H9 (cell line): ENCODE results near the gene SLC23A2. TPM values are rescaled to one million over a fixed set of nuclear protein-coding genes. Genes with fewer than 3 reads are reported as not detected.
A peak's percentile ranks its signal among the peaks of the same experiment; 100 is the strongest.

Experiments used
- DNase-seq: peaks from one replicate; pipeline ENCODE4 v3.0.0-alpha.2; 2017
- H2AFZ ChIP-seq: one replicate; pipeline ENCODE4 v1.6.1; 2013; ENCODE audit warnings: mild to moderate bottlenecking, low read length, control low read depth, moderate library complexity
- H2AK5ac ChIP-seq: 2 replicates; pipeline ENCODE4 v1.6.1; 2013; ENCODE audit warnings: low read length, control low read depth, mixed read lengths; ENCODE audit not compliant: insufficient read length
- H2BK120ac ChIP-seq: one replicate; pipeline ENCODE4 v1.6.1; 2013; ENCODE audit warnings: low read depth, mild to moderate bottlenecking, low read length, control low read depth, inconsistent platforms; ENCODE audit not compliant: poor library complexity, severe bottlenecking
- H2BK12ac ChIP-seq: 2 replicates; pipeline ENCODE4 v1.6.1; 2013; ENCODE audit warnings: low read length, control low read depth, mixed read lengths, low read depth; ENCODE audit not compliant: insufficient read length
- H2BK15ac ChIP-seq: 2 replicates; pipeline ENCODE4 v1.6.1; 2013; ENCODE audit warnings: low read depth, low read length, control low read depth
- H2BK20ac ChIP-seq: one replicate; pipeline ENCODE4 v1.6.1; 2013; ENCODE audit warnings: low read depth, mild to moderate bottlenecking, low read length, control low read depth, inconsistent platforms; ENCODE audit not compliant: poor library complexity, severe bottlenecking
- H2BK5ac ChIP-seq: 2 replicates; pipeline ENCODE4 v1.6.1; 2013; ENCODE audit warnings: low read length, control low read depth, mixed read lengths; ENCODE audit not compliant: insufficient read length
- H3K14ac ChIP-seq: 2 replicates; pipeline ENCODE4 v1.6.1; 2013; ENCODE audit warnings: low read length, control low read depth; ENCODE audit not compliant: insufficient read depth
- H3K18ac ChIP-seq: 2 replicates; pipeline ENCODE4 v1.6.1; 2013; ENCODE audit warnings: low read depth, mild to moderate bottlenecking, mixed read lengths, low read length, control low read depth; ENCODE audit not compliant: insufficient read length
- H3K23ac ChIP-seq: 2 replicates; pipeline ENCODE4 v1.6.1; 2013; ENCODE audit warnings: low read length, control low read depth, mixed read lengths, low read depth; ENCODE audit not compliant: insufficient read length
- H3K23me2 ChIP-seq: 2 replicates; pipeline ENCODE4 v1.6.1; 2013; ENCODE audit warnings: low read depth, mild to moderate bottlenecking, mixed read lengths, low read length, control low read depth; ENCODE audit not compliant: insufficient read length, poor library complexity, severe bottlenecking
- H3K27ac ChIP-seq: 2 replicates; pipeline ENCODE4 v1.5.1; 2013; ENCODE audit warnings: low read length, control low read depth, mixed read lengths, low read depth; ENCODE audit not compliant: insufficient read length
- H3K27me3 ChIP-seq: 2 replicates; pipeline ENCODE4 v1.6.1; 2013; ENCODE audit warnings: low read length, control low read depth, inconsistent platforms; ENCODE audit not compliant: insufficient read depth
- H3K4ac ChIP-seq: 2 replicates; pipeline ENCODE4 v1.6.1; 2013; ENCODE audit warnings: low read depth, mild to moderate bottlenecking, control low read depth, inconsistent platforms, low read length, moderate library complexity
- H3K4me1 ChIP-seq: 2 replicates; pipeline ENCODE4 v1.6.1; 2013; ENCODE audit warnings: low read length, control low read depth, inconsistent platforms; ENCODE audit not compliant: insufficient read depth
- H3K4me2 ChIP-seq: 2 replicates; pipeline ENCODE4 v1.6.1; 2013; ENCODE audit warnings: low read length, control low read depth, mixed read lengths; ENCODE audit not compliant: insufficient read length, insufficient read depth
- H3K56ac ChIP-seq: 2 replicates; pipeline ENCODE4 v1.6.1; 2013; ENCODE audit warnings: low read depth, mild to moderate bottlenecking, mixed read lengths, low read length, control low read depth; ENCODE audit not compliant: insufficient read length
- H3K79me1 ChIP-seq: 2 replicates; pipeline ENCODE4 v1.6.1; 2013; ENCODE audit warnings: low read depth, mild to moderate bottlenecking, moderate library complexity, low read length, control low read depth, inconsistent platforms; ENCODE audit not compliant: insufficient read depth, poor library complexity, severe bottlenecking
- H3K79me2 ChIP-seq: 2 replicates; pipeline ENCODE4 v1.6.1; 2013; ENCODE audit warnings: low read length, control low read depth, inconsistent platforms; ENCODE audit not compliant: insufficient read depth
- H3K9ac ChIP-seq: 2 replicates; pipeline ENCODE4 v1.6.1; 2013; ENCODE audit warnings: low read length, control low read depth, mixed read lengths; ENCODE audit not compliant: insufficient read length; ENCODE audit errors: extremely low read depth
- H3K9me3 ChIP-seq: one replicate; pipeline ENCODE4 v1.6.1; 2013; ENCODE audit warnings: low read depth, low read length, inconsistent platforms; ENCODE audit not compliant: control insufficient read depth
- H3T11ph ChIP-seq: one replicate; pipeline ENCODE4 v1.6.1; 2013; ENCODE audit warnings: mild to moderate bottlenecking, low read length, control low read depth, inconsistent platforms
- H4K20me1 ChIP-seq: one replicate; pipeline ENCODE4 v1.6.1; 2013; ENCODE audit not compliant: control insufficient read depth, insufficient read length, insufficient read depth
- H4K5ac ChIP-seq: 2 replicates; pipeline ENCODE4 v1.6.1; 2013; ENCODE audit warnings: low read depth, mild to moderate bottlenecking, mixed read lengths, low read length, control low read depth; ENCODE audit not compliant: insufficient read length
- H4K8ac ChIP-seq: replicated peaks from 2 replicates; pipeline ENCODE4 v1.6.1; 2013; ENCODE audit warnings: low read length, control low read depth, mixed read lengths, low read depth; ENCODE audit not compliant: insufficient read length
- H4K91ac ChIP-seq: 2 replicates; pipeline ENCODE4 v1.6.1; 2013; ENCODE audit warnings: low read depth, mild to moderate bottlenecking, moderate library complexity, mixed read lengths, low read length, control low read depth; ENCODE audit not compliant: insufficient read length
- H3K27ac Mint-ChIP-seq, 3 experiments: 2 replicates in 2 of 3; 3 replicates in 1 of 3; pipeline ENCODE4 v1.8.0; 2020 to 2021; ENCODE audit warnings: mixed read lengths in 3 of 3, mild to moderate bottlenecking in 1 of 3, moderate library complexity in 1 of 3
- H3K27me3 Mint-ChIP-seq: 2 replicates; pipeline ENCODE4 v1.8.0; 2021; ENCODE audit warnings: low read depth, mild to moderate bottlenecking, moderate library complexity, mixed read lengths
- H3K36me3 Mint-ChIP-seq, 3 experiments: 2 replicates in 2 of 3; 3 replicates in 1 of 3; pipeline ENCODE4 v1.8.0; 2020 to 2021; ENCODE audit warnings: low read depth in 3 of 3, mixed read lengths in 3 of 3; ENCODE audit not compliant: insufficient read depth in 1 of 3
- H3K4me1 Mint-ChIP-seq, 2 experiments: 2 replicates each; pipeline ENCODE4 v1.8.0; 2020; ENCODE audit warnings: mixed read lengths in 2 of 2
- H3K4me3 Mint-ChIP-seq, 2 experiments: 2 replicates in 1 of 2; 3 replicates in 1 of 2; pipeline ENCODE4 v1.8.0; 2020 to 2021; ENCODE audit warnings: mild to moderate bottlenecking in 2 of 2, mixed read lengths in 2 of 2, moderate library complexity in 1 of 2
- H3K9me3 Mint-ChIP-seq, 2 experiments: 2 replicates in 1 of 2; 3 replicates in 1 of 2; pipeline ENCODE4 v1.8.0; 2020; ENCODE audit warnings: mild to moderate bottlenecking in 2 of 2, mixed read lengths in 2 of 2, moderate library complexity in 1 of 2
- CTCF ChIP-seq: fragments of 200-600 bp; sonication (generic); conservative IDR thresholded peaks from 3 replicates; pipeline ENCODE4 v1.8.0; 2021; ENCODE audit warnings: antibody characterized with exemption, mild to moderate bottlenecking
- WGBS: extraction: QIAGEN DNeasy Blood & Tissue Kit; methylation state at CpG from one replicate; pipeline ENCODE4 v1.1.7; 2013; ENCODE audit warnings: missing lambda C conversion rate, low lambda C conversion rate, mixed read lengths; ENCODE audit not compliant: insufficient read length; ENCODE audit errors: extremely low coverage; 5-methylcytosine and 5-hydroxymethylcytosine counted together
- total RNA-seq: library from RNA; stranded (reverse); gene quantifications from 2 replicates; pipeline ENCODE4 v1.2.1, GENCODE V29; 2021

SLC23A2 gene
- total RNA-seq, 1 experiment from 2014 or later = 16.5 TPM

- H3K4me2 ChIP-seq = no peak overlapping the region
- H3K23me2 ChIP-seq = no peaks in the 10 kb centered on the region
- no CpG with 5 or more reads among the region's 5 CpGs for WGBS
- no peak overlapping the region for H2BK5ac ChIP-seq
- Mint-ChIP-seq H3K36me3 (no peaks in the 10 kb centered on the region; a peak in 2 of 7 replicates), H3K4me1 (peaks cover 22 to 23% of the 10 kb centered on the region in 2 experiments), H3K9me3 (no peaks in the 10 kb centered on the region), H3K27me3 (no peaks in the 10 kb centered on the region; the same call in 1 of the 2 replicates), H3K27ac (peak overlapping the region in 2 of 3 experiments; percentile 4 to 90; a peak in 4 of 7 replicates), H3K4me3 (no peak overlapping the region)
- H3K9me3 ChIP-seq = no peaks in the 10 kb centered on the region
- no peak overlapping the region for H3K18ac ChIP-seq
- no peak for DNase-seq
- no peaks in the 10 kb centered on the region for H3K79me2 ChIP-seq
- no peak overlapping the region for H4K5ac ChIP-seq
- no peak overlapping the region for H3K27ac ChIP-seq
- no peaks in the 10 kb centered on the region for H3K27me3 ChIP-seq
- H2BK15ac ChIP-seq = no peak overlapping the region
- no peak overlapping the region for H2BK12ac ChIP-seq
- no peak for TF ChIP-seq CTCF
- H4K91ac ChIP-seq = no peak overlapping the region
- H3K23ac ChIP-seq = no peak overlapping the region
- no peaks in the 10 kb centered on the region for H3K79me1 ChIP-seq
- H3K14ac ChIP-seq = no peak overlapping the region
- no peak overlapping the region for H2AFZ ChIP-seq
- H4K8ac ChIP-seq = no peak overlapping the region
- H3T11ph ChIP-seq = no peak overlapping the region
- H3K9ac ChIP-seq = no peak overlapping the region
- no peak overlapping the region for H2BK20ac ChIP-seq
- H3K56ac ChIP-seq = no peak overlapping the region
- H2BK120ac ChIP-seq = no peak overlapping the region
- peaks cover 8% of the 10 kb centered on the region; the same call in 1 of the 2 replicates for H3K4me1 ChIP-seq
- no peak overlapping the region for H3K4ac ChIP-seq
- no peaks in the 10 kb centered on the region for H4K20me1 ChIP-seq
- no peak overlapping the region for H2AK5ac ChIP-seq
Measured at GRCh38 chr20:4937407-4938319, 63.6 kb downstream of the SLC23A2 start.
